HL-60 (cell line): ENCODE measurements around the gene SEPTIN1.

Experiments used
- DNase-seq, 2 experiments: peaks; one replicate each; pipeline ENCODE4 v3.0.0-alpha.2; 2010 to 2020; ENCODE audit warnings: low read depth in 1 of 2, low spot score in 1 of 2
- H3K27ac ChIP-seq: fragments of 250-450 bp; sonication (Bioruptor Pico); replicated peaks from 2 replicates; pipeline ENCODE4 v1.5.1; 2020; ENCODE audit warnings: mild to moderate bottlenecking, moderate library complexity
- H3K27me3 ChIP-seq: fragments of 250-450 bp; sonication (Bioruptor Pico); 2 replicates; pipeline ENCODE4 v1.5.1; 2021; ENCODE audit warnings: mild to moderate bottlenecking, moderate library complexity; ENCODE audit not compliant: insufficient read depth, poor library complexity, severe bottlenecking
- H3K4me3 ChIP-seq: replicated peaks from 2 replicates; pipeline ENCODE4 v1.5.1; 2011; ENCODE audit warnings: mild to moderate bottlenecking, control low read depth, low read length; ENCODE audit not compliant: insufficient read depth
- GABPA ChIP-seq: IDR thresholded peaks from 2 replicates; pipeline ENCODE4 v1.6.1; 2012; ENCODE audit warnings: low read depth
- POLR2AphosphoS5 ChIP-seq: IDR thresholded peaks from 2 replicates; pipeline ENCODE4 v1.6.1; 2012; ENCODE audit warnings: low read depth
- SPI1 ChIP-seq: IDR thresholded peaks from 2 replicates; pipeline ENCODE4 v1.6.1; 2012; ENCODE audit warnings: low read depth, mild to moderate bottlenecking, borderline replicate concordance
- TF ChIP-seq, protein P1 (sequence below): IDR thresholded peaks from 2 replicates; pipeline ENCODE4 v1.6.1; 2012; ENCODE audit warnings: low read depth; ENCODE audit not compliant: insufficient replicate concordance
- TF ChIP-seq, protein P2 (sequence below): IDR thresholded peaks from one replicate; pipeline ENCODE4 v1.5.1; 2011; ENCODE audit warnings: low read length, control low read depth, inconsistent platforms; ENCODE audit not compliant: insufficient read depth

Gene SEPTIN1

DNA sequence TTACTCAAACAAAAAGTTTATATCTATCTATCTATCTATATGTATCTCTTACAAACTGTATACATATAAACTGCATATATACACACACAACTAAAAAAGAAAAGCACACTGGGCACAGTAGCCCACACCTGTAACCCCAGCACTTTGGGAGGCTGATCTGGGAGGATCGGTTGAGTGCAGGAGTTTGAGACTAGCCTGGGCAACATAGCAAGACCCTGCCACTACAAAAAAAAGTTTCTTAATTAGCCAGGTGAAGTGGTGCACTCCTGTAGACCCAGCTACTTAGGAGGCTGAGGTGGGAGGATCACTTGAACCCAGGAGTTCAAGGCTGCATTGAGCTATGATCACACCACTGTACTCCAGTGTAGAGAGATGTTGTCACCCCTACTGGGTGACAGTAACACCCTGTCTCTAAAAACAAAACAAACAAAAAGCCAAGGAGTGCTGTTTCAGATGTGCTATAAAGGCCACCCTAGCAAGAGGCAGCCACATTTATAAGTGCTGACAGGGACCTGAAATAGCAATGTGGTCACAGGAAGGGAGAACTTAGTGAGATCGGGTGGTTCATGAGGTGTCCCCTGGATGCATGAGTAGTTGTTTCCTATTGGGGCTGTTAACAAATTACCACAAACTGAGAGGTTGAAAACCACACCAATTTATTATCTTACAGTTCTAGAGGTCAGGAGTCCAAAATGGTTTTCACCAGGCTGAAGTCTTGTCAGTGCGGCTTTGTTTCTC is 32.1 kb downstream of the SEPTIN1 start:
- Histone ChIP-seq H3K4me3 (no peak overlapping the region), H3K27ac (no peak overlapping the region), H3K27me3 (no peaks in the 10 kb centered on the region)
- no peak for DNase-seq
- TF ChIP-seq, protein P1, sequence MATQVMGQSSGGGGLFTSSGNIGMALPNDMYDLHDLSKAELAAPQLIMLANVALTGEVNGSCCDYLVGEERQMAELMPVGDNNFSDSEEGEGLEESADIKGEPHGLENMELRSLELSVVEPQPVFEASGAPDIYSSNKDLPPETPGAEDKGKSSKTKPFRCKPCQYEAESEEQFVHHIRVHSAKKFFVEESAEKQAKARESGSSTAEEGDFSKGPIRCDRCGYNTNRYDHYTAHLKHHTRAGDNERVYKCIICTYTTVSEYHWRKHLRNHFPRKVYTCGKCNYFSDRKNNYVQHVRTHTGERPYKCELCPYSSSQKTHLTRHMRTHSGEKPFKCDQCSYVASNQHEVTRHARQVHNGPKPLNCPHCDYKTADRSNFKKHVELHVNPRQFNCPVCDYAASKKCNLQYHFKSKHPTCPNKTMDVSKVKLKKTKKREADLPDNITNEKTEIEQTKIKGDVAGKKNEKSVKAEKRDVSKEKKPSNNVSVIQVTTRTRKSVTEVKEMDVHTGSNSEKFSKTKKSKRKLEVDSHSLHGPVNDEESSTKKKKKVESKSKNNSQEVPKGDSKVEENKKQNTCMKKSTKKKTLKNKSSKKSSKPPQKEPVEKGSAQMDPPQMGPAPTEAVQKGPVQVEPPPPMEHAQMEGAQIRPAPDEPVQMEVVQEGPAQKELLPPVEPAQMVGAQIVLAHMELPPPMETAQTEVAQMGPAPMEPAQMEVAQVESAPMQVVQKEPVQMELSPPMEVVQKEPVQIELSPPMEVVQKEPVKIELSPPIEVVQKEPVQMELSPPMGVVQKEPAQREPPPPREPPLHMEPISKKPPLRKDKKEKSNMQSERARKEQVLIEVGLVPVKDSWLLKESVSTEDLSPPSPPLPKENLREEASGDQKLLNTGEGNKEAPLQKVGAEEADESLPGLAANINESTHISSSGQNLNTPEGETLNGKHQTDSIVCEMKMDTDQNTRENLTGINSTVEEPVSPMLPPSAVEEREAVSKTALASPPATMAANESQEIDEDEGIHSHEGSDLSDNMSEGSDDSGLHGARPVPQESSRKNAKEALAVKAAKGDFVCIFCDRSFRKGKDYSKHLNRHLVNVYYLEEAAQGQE = no peak
- TF ChIP-seq GABPA = no peak

DNA sequence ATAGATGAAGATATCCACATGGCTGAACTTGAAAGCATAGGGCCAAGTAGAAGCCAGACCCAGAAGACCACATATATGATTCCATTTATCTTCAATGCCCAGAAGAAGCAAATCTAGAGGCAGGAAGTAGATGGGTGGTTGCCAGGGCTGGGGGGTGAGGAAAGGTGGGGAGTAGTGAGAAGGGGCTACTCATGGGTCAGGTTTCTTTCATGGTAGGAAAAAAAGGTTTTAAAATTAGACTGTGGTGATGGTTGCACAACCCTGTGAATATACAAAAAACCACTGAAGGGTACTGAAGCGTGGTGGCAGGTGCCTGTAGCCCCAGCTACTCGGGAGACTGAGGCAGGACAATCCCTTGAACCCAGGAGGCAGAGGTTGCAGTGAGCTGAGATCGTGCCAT is 32.7 kb downstream of the SEPTIN1 start:
- H3K4me3 ChIP-seq = no peak overlapping the region
- TF ChIP-seq, protein P2, sequence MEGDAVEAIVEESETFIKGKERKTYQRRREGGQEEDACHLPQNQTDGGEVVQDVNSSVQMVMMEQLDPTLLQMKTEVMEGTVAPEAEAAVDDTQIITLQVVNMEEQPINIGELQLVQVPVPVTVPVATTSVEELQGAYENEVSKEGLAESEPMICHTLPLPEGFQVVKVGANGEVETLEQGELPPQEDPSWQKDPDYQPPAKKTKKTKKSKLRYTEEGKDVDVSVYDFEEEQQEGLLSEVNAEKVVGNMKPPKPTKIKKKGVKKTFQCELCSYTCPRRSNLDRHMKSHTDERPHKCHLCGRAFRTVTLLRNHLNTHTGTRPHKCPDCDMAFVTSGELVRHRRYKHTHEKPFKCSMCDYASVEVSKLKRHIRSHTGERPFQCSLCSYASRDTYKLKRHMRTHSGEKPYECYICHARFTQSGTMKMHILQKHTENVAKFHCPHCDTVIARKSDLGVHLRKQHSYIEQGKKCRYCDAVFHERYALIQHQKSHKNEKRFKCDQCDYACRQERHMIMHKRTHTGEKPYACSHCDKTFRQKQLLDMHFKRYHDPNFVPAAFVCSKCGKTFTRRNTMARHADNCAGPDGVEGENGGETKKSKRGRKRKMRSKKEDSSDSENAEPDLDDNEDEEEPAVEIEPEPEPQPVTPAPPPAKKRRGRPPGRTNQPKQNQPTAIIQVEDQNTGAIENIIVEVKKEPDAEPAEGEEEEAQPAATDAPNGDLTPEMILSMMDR = no peak
- TF ChIP-seq, protein P1 = no peak
- no peak overlapping the region for H3K27ac ChIP-seq
- no peaks in the 10 kb centered on the region for H3K27me3 ChIP-seq
- DNase-seq = peak in 1 of 2 experiments; percentile 8

DNA sequence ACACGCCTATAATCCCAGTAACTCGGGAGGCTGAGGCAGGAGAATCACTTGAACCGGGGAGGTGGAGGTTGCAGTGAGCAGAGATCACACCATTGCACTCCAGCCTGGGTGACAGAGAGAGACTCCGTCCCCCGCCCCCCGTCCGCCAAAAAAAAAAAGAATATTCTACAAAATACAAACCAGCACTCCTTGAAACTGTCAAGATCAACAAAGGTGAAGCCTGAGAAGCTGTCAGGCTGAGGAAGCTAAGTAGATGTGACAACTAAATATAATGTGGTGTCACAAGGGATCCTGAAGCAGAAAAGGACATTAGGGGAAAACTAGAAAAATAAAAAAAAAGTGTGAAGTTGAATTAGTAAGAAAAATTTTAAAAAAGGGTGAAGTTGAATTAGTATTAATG is 33.4 kb downstream of the SEPTIN1 start:
- Histone ChIP-seq H3K4me3 (no peak overlapping the region), H3K27me3 (no peaks in the 10 kb centered on the region), H3K27ac (no peak overlapping the region)
- DNase-seq = no peak
- TF ChIP-seq GABPA (no peak), POLR2AphosphoS5 (no peak), SPI1 (no peak)
- TF ChIP-seq, protein P2 = no peak
- TF ChIP-seq, protein P1 = no peak
